Head of caudate nucleus (tissue), 42 donors: ENCODE data around the gene PRMT6.
"Not testable (repeated sequence)": the region's sequence is repeated elsewhere in the genome, so short reads cannot be mapped to it uniquely, and the experiment has no call there.

ENCODE experiments used
- DNase-seq, 42 donors: peaks; one replicate each; pipeline versions ENCODE4 v3.0.0 to v3.0.0-alpha.2; 2020 to 2021; ENCODE audit warnings: mixed read lengths in 7 of 42
- intact Hi-C: fragments of 100-400 bp; cut with DNase I; formaldehyde crosslinking; loops from one replicate; pipeline ENCODE4 v1.15.0; 2022

The PRMT6 gene

GRCh38 chr1:107056426-107057196 lies at the start of gene PRMT6:
PRMT6 (plus strand) TSS chr1:107056674; CDS start chr1:107056716, 42 bp downstream.
- intact Hi-C loops, result no loop called here
- DNase-seq, result peak; percentile 37 to 94 (median 87)

DNA sequence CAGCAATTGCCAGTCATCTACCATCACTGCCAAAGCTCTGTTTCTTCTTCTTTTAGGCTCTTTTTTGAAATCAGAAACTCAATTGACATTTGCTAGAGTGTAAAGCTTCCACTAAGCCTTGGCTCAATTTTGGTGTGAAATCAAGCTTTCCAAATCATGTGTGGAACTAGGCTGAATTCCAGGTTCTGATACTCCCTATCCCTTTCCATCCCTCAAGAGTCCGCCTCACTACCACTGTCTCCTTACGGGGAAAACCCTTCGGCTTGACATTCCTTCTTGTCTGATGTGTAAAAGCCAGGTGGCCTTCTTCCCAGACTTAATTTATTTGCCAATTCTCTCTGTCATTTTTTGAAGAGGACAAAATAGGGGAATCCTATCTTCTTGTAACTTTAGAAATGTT lies 47.2 kb upstream of the PRMT6 start:
- intact Hi-C loops, result no loop called here
- DNase-seq, result peak in 1 of 42 donors; percentile 2

GRCh38 chr1:107010582-107010981 lies 45.9 kb upstream of the PRMT6 start:
- DNase-seq, result no peak
- intact Hi-C loops, result no loop called here

- no peak for DNase-seq
- intact Hi-C loops, result no loop called here
Observed at GRCh38 chr1:107016376-107016978, 40.0 kb upstream of the PRMT6 start.

- intact Hi-C loops, result no loop called here
- DNase-seq, result no peak
Observed at GRCh38 chr1:107018445-107018844, 38.0 kb upstream of the PRMT6 start.

DNA sequence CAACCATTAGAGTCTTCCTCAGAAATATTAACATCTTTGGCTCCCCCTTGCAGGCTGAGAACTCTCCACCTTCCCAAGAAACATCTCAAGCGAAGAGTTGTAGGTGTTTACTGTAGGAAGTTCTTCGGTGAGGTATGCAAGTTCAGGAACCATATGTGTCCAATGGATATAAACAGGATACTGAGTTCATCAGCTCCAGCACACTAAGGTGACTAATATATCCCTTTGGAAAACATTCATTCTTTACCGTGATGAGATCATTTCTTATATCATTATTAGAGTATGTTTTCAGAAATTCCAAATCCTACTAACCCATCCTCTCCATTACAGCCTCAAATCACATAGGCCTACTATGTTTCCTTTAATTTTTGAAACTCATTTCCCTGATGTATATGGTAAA lies 37.3 kb upstream of the PRMT6 start:
- no peak for DNase-seq
- intact Hi-C loops, result no loop called here

DNA sequence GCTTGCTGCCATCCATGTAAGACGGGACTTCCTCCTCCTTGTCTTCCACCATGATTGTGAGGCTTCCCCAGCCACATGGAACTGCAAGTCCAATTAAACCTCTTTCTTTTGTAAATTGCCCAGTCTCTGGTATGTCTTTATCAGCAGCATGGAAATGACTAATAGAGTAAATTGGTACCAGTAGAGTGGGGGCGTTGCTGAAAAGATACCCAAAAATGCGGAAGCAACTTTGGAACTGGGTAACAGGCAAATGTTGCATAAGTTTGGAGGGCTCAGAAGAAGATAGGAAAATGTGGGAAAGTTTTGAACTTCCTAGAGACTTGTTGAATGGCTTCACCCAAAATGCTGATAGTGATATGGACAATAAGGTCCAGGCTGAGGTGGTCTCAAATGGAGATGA lies 17.6 kb upstream of the PRMT6 start:
- DNase-seq, intact Hi-C loops: not testable (repeated sequence)

- DNase-seq, intact Hi-C loops: not testable (repeated sequence)
Observed at GRCh38 chr1:107044310-107045220, 11.9 kb upstream of the PRMT6 start.

DNA sequence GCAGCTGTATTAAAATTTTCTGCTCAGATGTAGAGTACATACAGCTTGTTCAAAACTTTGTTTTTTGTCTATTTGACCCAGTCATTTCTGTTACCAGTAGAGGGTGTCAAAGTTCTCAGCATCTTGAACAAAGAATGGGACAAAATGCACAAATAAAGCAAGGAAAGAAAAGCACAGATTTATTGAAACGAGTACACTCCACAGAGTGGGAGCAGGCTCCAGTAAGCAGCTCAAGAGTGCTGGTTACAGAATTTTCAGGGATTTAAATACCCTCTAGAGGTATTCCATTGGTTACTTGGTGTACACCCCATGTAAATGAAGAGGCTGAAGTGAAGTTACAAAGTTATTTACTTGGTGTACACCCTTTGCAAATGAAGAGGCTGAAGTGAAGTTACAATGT lies 8.9 kb upstream of the PRMT6 start:
- no peak for DNase-seq
- intact Hi-C loops, result no loop called here

DNA sequence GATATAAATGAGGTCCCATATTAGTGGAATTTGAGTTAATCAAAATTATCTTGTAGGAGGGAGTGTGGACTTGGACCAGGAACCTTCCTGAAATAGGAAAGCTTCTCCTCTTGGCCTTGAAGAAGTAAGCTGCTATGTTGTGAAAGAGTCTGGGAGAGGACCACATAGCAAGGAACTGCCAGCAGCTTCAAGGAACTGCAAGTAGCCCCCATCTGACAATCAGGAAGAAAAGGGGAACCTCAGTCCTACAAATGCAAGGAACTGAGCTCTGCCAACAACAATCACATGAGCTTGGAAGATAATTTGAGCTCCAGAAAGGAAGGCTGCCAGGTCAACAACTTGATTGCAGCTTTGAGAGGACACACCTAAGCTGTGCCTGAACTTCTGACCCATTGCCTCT lies 8.2 kb upstream of the PRMT6 start:
- DNase-seq, result peak in 1 of 42 donors; percentile 10
- intact Hi-C loops, result no loop called here

- intact Hi-C loops, result no loop called here
Observed at GRCh38 chr1:107051266-107051665, 5.2 kb upstream of the PRMT6 start.

DNA sequence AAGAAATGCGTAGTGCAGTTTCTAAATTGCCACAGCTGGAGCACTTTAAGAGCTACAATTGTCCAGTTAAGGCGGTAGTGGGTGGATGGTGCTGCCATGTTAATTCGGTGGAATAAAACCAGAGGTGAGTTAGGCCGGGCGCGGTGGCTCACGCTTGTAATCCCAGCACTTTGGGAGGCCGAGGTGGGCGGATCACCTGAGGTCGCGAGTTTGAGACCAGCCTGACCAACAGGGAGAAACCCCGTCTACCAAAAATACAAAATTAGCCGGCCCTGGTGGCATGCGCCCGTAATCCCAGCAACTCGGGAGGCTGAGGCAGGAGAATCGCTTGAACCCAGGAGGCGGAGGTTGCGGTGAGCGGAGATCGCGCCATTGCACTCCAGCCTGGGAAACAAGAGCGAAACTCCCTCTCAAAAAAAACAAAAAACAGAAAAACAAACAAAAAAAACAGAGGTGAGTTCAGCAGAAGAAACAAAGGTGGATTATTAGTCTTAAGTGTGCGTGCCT lies 502 bp upstream of the PRMT6 start:
- DNase-seq, result peak in 10 of 42 donors; percentile 2 to 43 (median 10)
- intact Hi-C loops, result not testable (repeated sequence)

More at GRCh38 chr1:107051266-107051665, 5.2 kb upstream of the PRMT6 start:
- no peak for DNase-seq

- intact Hi-C loops, result no loop called here
- DNase-seq, result peak; percentile 16 to 86 (median 71)
Observed at GRCh38 chr1:107057197-107058133, 991 bp downstream of the PRMT6 start.

DNA sequence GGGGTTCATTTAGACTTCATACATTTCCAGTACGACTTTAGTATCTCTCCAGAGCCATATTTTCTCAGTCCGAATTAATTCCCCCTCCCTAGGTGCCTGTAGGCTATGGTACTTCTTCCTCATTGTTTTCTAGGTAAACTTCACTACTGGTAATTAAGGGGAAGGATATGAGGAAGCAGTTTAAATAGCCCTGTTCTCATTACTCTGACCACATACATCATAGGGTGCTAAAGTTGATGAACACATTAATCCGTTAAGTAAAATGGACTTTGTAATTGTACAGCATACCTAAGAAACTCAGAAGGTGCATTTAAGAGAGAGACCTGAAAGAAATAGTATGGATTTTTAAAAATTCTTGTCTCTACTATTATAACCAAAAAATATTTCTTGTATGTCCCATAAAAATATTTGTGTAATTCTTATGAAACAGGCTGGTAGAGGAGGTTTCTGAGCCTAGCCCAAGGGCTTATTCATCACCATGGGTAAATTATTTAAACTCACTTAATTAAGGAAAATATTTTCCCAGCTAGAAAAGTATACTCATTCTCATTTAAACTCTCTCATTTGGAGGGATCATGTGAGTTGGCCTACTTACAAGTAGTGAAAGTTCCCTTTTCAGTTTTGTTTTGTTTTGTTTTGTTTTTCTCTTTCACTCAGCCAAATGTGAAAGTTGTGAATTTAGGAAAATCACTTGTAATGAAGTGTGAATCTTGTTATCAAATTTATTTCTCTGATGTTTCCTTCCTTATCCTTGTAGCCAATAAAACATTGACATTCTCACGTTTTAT lies 2.0 kb downstream of the PRMT6 start:
- DNase-seq, result no peak
- intact Hi-C loops, result no loop called here

- DNase-seq, result no peak
- intact Hi-C loops, result no loop called here
Observed at GRCh38 chr1:107061886-107062285, 5.4 kb downstream of the PRMT6 start.

GRCh38 chr1:107073493-107073892 lies 17.0 kb downstream of the PRMT6 start:
- intact Hi-C loops, result no loop called here
- no peak for DNase-seq

GRCh38 chr1:107076841-107077240 lies 20.4 kb downstream of the PRMT6 start:
- intact Hi-C loops, result no loop called here
- DNase-seq, result no peak

DNA sequence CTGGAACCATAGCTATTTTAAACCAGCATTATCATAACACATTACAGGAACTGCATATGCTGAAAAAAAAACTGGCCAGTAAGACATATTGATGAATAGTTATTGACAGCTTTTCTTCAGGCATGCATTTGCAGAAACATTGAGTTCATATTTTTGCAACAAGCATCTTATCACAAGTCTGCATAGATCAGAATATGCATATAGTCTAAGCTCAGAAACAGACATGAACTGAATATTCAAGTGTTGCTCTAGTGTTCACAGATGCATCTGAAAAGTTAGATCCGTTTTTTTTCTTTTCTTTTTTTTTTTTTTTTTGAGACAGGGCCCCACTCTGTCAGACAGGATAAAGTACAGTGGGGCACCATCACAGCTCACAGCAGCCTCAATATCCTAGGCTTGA lies 22.8 kb downstream of the PRMT6 start:
- intact Hi-C loops, result no loop called here
- no peak for DNase-seq
